Loucy (cell line): ENCODE results near the gene FUNDC2.

Experiments used
- EZH2phosphoT487 ChIP-seq: fragments of 200-600 bp; IDR thresholded peaks from 2 replicates; pipeline ENCODE4 v1.6.1; 2018; ENCODE audit warnings: antibody characterized with exemption, mild to moderate bottlenecking, moderate library complexity, borderline replicate concordance
- TF ChIP-seq, protein P1 (sequence below): fragments of 200-600 bp; sonication (generic); conservative IDR thresholded peaks from 2 replicates; pipeline ENCODE4 v1.5.1; 2014; ENCODE audit warnings: mild to moderate bottlenecking, antibody characterized with exemption, low read length

- TF ChIP-seq, protein P1, sequence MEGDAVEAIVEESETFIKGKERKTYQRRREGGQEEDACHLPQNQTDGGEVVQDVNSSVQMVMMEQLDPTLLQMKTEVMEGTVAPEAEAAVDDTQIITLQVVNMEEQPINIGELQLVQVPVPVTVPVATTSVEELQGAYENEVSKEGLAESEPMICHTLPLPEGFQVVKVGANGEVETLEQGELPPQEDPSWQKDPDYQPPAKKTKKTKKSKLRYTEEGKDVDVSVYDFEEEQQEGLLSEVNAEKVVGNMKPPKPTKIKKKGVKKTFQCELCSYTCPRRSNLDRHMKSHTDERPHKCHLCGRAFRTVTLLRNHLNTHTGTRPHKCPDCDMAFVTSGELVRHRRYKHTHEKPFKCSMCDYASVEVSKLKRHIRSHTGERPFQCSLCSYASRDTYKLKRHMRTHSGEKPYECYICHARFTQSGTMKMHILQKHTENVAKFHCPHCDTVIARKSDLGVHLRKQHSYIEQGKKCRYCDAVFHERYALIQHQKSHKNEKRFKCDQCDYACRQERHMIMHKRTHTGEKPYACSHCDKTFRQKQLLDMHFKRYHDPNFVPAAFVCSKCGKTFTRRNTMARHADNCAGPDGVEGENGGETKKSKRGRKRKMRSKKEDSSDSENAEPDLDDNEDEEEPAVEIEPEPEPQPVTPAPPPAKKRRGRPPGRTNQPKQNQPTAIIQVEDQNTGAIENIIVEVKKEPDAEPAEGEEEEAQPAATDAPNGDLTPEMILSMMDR: peak; percentile 69
- TF ChIP-seq EZH2phosphoT487: no peak
These were observed 46.1 kb upstream of the FUNDC2 start for GRCh38 chrX:154980330-154981115.
